Osteoblast (primary cell): ENCODE data around the gene GPR52. TPM values are rescaled to one million over a fixed set of nuclear protein-coding genes. Genes with fewer than 3 reads are reported as not detected.
A peak's percentile ranks its signal among the peaks of the same experiment; 100 is the strongest.

Experiments
- DNase-seq: peaks from one replicate; pipeline ENCODE4 v3.0.0; 2011; ENCODE audit warnings: low spot score, mixed read lengths; ENCODE audit not compliant: insufficient read length; ENCODE audit errors: missing footprints
- H2AFZ ChIP-seq: 2 replicates; pipeline ENCODE4 v1.6.0; 2011; ENCODE audit warnings: mild to moderate bottlenecking, low read length
- H3K27ac ChIP-seq: 2 replicates; pipeline ENCODE4 v1.5.1; 2011; ENCODE audit warnings: mild to moderate bottlenecking, low read depth, low read length, moderate library complexity
- H3K27me3 ChIP-seq: 2 replicates; pipeline ENCODE4 v1.6.0; 2012; ENCODE audit warnings: mild to moderate bottlenecking, control low read depth, inconsistent platforms, low read length, moderate library complexity; ENCODE audit not compliant: insufficient read depth
- H3K36me3 ChIP-seq: 2 replicates; pipeline ENCODE4 v1.5.1; 2011; ENCODE audit warnings: mild to moderate bottlenecking, low read length, control low read depth, moderate library complexity; ENCODE audit not compliant: insufficient read depth
- H3K4me1 ChIP-seq: 2 replicates; pipeline ENCODE4 v1.5.1; 2011; ENCODE audit warnings: mild to moderate bottlenecking, low read length, control low read depth, moderate library complexity; ENCODE audit not compliant: insufficient read depth
- H3K4me2 ChIP-seq: 2 replicates; pipeline ENCODE4 v1.6.0; 2011; ENCODE audit warnings: mild to moderate bottlenecking, low read length; ENCODE audit not compliant: insufficient read depth
- H3K4me3 ChIP-seq: fragments of 200-600 bp; sonication (generic); 3 replicates; pipeline ENCODE4 v1.5.1; 2012; ENCODE audit warnings: mild to moderate bottlenecking, low read length, inconsistent platforms; ENCODE audit not compliant: insufficient read depth
- H3K79me2 ChIP-seq: 2 replicates; pipeline ENCODE4 v1.6.0; 2012; ENCODE audit warnings: mild to moderate bottlenecking, low read length, control low read depth, inconsistent platforms; ENCODE audit not compliant: insufficient read depth
- H3K9me3 ChIP-seq: 2 replicates; pipeline ENCODE4 v1.5.1; 2011; ENCODE audit warnings: low read depth, low read length, control low read depth
- H4K20me1 ChIP-seq: 2 replicates; pipeline ENCODE4 v1.6.0; 2012; ENCODE audit warnings: mild to moderate bottlenecking, low read length, control low read depth; ENCODE audit not compliant: insufficient read depth
- total RNA-seq: library from RNA; depleted of rRNA; stranded (reverse); fragments of >200 nt; gene quantifications from 2 replicates; pipeline ENCODE4 v1.2.3, GENCODE V29; 2012
- TF ChIP-seq, protein P1 (sequence below): IDR thresholded peaks from 2 replicates; pipeline ENCODE4 v1.5.1; 2011; ENCODE audit warnings: mild to moderate bottlenecking, low read depth, low read length, moderate library complexity; ENCODE audit errors: extremely low read depth

The GPR52 gene
- total RNA-seq, 1 donor, result 1.4 TPM

DNA sequence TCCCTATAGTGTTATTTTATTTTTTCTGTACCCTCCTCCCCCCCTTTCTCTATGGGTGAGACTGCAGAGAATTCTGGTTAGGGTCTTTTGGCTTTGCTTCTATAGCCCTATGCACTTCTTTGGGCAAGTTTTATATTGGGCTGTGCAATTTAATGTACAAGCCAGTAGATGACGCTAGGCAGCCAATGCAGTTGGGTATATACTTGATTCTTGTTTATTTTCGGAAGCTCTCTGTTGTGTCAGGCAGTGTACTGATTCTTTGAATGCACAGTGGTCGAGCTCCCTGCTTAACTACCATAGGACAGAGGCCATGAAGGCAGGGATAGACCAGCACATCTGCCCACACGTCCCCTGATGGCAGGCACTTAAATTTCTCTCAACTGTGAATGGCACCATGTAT, 34.1 kb upstream of the GPR52 start:
- H2AFZ ChIP-seq, result peak overlapping the region; percentile 44
- H3K36me3 ChIP-seq, result no peaks in the 10 kb centered on the region
- no peaks in the 10 kb centered on the region for H3K79me2 ChIP-seq
- no peaks in the 10 kb centered on the region for H3K9me3 ChIP-seq
- no peak overlapping the region for H3K27ac ChIP-seq
- H3K4me1 ChIP-seq, result no peaks in the 10 kb centered on the region
- no peak overlapping the region for H3K4me2 ChIP-seq
- no peaks in the 10 kb centered on the region for H4K20me1 ChIP-seq
- no peak for DNase-seq
- TF ChIP-seq, protein P1, sequence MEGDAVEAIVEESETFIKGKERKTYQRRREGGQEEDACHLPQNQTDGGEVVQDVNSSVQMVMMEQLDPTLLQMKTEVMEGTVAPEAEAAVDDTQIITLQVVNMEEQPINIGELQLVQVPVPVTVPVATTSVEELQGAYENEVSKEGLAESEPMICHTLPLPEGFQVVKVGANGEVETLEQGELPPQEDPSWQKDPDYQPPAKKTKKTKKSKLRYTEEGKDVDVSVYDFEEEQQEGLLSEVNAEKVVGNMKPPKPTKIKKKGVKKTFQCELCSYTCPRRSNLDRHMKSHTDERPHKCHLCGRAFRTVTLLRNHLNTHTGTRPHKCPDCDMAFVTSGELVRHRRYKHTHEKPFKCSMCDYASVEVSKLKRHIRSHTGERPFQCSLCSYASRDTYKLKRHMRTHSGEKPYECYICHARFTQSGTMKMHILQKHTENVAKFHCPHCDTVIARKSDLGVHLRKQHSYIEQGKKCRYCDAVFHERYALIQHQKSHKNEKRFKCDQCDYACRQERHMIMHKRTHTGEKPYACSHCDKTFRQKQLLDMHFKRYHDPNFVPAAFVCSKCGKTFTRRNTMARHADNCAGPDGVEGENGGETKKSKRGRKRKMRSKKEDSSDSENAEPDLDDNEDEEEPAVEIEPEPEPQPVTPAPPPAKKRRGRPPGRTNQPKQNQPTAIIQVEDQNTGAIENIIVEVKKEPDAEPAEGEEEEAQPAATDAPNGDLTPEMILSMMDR, result peak; percentile 43
- H3K27me3 ChIP-seq, result no peaks in the 10 kb centered on the region
- H3K4me3 ChIP-seq, result no peak overlapping the region

DNA sequence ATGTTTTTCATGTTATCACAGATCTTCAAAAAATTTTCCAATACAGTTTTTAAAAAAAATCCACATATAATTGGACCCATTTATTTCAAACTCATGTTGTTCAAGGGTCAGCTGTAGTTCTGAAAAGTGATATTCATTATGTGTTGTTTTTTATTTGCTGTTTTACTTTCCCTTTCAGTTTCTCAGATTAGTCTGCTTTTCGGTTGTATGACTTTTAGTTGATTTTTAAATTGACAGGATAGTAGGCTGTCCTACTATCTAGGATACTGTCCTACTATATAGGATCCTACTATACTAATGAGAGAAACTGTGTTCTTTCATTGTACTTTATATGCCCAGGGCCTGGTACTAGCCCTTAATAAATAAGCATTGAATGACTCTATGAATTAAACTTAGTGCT, 33.6 kb upstream of the GPR52 start:
- no peak for DNase-seq
- H3K36me3 ChIP-seq, result no peaks in the 10 kb centered on the region
- TF ChIP-seq, protein P1, result no peak
- H3K4me1 ChIP-seq, result no peaks in the 10 kb centered on the region
- H3K79me2 ChIP-seq, result no peaks in the 10 kb centered on the region
- no peaks in the 10 kb centered on the region for H3K9me3 ChIP-seq
- peak overlapping the region; percentile 54 for H3K4me3 ChIP-seq
- H3K27me3 ChIP-seq, result no peaks in the 10 kb centered on the region
- no peaks in the 10 kb centered on the region for H4K20me1 ChIP-seq
- peak overlapping the region; percentile 58 for H2AFZ ChIP-seq
- H3K27ac ChIP-seq, result no peak overlapping the region
- peak overlapping the region; percentile 68 for H3K4me2 ChIP-seq

DNA sequence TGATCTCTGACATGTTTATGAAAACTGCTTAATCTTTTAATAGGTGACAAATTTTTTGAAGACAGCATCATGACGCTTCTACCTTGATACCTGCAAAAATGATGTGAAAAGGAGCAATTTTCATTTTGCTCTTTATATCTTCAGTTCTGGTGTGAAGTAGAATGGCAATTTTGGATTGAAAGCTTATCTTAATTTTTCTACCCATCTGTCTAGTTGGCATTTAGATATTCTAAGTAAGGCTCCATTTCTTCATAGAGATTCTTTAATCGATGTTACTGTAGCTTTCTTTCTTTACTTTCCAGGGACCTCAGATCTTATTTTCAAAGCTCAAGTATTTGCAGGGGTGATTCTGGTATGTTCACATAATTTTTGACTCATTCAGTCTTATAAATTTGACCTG, 32.3 kb upstream of the GPR52 start:
- Histone ChIP-seq H3K79me2 (no peaks in the 10 kb centered on the region), H3K4me1 (no peaks in the 10 kb centered on the region), H2AFZ (no peak overlapping the region)

DNA sequence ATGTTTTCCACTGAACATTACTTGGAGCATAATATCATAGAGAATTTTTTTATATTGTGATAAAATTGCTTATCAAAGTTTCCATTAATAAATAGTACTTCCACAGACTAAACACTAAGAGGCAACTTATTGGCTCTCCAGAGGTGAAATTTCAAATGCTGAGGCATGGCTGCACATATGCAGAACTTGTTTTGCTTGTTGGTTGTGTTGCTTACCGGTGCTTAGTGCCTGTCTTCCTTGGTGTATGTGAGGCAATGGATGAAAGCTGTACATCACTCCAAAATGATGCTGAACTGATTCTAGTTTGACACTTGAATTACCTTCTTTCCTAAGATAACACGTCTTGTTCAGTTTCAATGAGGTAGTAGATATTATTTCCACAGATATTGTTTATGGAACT, 29.8 kb upstream of the GPR52 start:
- TF ChIP-seq, protein P1, result no peak
- H2AFZ ChIP-seq, result no peak overlapping the region
- H4K20me1 ChIP-seq, result no peaks in the 10 kb centered on the region
- no peaks in the 10 kb centered on the region for H3K36me3 ChIP-seq
- H3K4me2 ChIP-seq, result no peak overlapping the region
- H3K27ac ChIP-seq, result no peak overlapping the region
- DNase-seq, result no peak
- no peaks in the 10 kb centered on the region for H3K4me1 ChIP-seq
- no peaks in the 10 kb centered on the region for H3K79me2 ChIP-seq
- no peaks in the 10 kb centered on the region for H3K27me3 ChIP-seq
- no peaks in the 10 kb centered on the region for H3K9me3 ChIP-seq
- H3K4me3 ChIP-seq, result no peak overlapping the region

More for the DNA sequence above, 32.3 kb upstream of the GPR52 start:
- no peaks in the 10 kb centered on the region for H3K9me3 ChIP-seq
- no peak overlapping the region for H3K4me2 ChIP-seq
- no peak overlapping the region for H3K4me3 ChIP-seq
- H3K27ac ChIP-seq, result no peak overlapping the region
- TF ChIP-seq, protein P1, result no peak
- no peaks in the 10 kb centered on the region for H3K27me3 ChIP-seq
- H3K36me3 ChIP-seq, result no peaks in the 10 kb centered on the region
- H4K20me1 ChIP-seq, result no peaks in the 10 kb centered on the region
- no peak for DNase-seq
